ENCODE measurements around the gene ACE2.

ACE2 gene

GRCh38 chrX:15514279-15514678 lies 86.5 kb downstream of the ACE2 start:
- H3K4me3 ChIP-seq (ENCODE audit: insufficient read length, low read depth): no peak overlapping the region
- no peaks in the 10 kb centered on the region for H3K9me3 ChIP-seq (ENCODE audit: insufficient read depth, low read length)
- H3K9ac ChIP-seq (ENCODE audit: insufficient read length, low read depth): no peak overlapping the region
- DNase-seq (ENCODE audit: low read depth, low spot score): no peak
- no peak for TF ChIP-seq SUZ12 (IDR thresholded peaks at IDR 0.05; ENCODE audit: extremely low read depth, insufficient read depth, insufficient read length)
- TF ChIP-seq YY1 (IDR thresholded peaks at IDR 0.05; ENCODE audit: insufficient read depth, insufficient read length): no peak
- no peak for TF ChIP-seq ZNF274 (IDR thresholded peaks at IDR 0.05; ENCODE audit: low read depth, low read length)
- no peaks in the 10 kb centered on the region for H3K36me3 ChIP-seq (ENCODE audit: insufficient read depth, insufficient read length, low read length)
- no peaks in the 10 kb centered on the region for H3K4me1 ChIP-seq (ENCODE audit: insufficient read depth, insufficient read length)
- H3K27me3 ChIP-seq (ENCODE audit: insufficient read depth, insufficient read length): no peaks in the 10 kb centered on the region

DNA sequence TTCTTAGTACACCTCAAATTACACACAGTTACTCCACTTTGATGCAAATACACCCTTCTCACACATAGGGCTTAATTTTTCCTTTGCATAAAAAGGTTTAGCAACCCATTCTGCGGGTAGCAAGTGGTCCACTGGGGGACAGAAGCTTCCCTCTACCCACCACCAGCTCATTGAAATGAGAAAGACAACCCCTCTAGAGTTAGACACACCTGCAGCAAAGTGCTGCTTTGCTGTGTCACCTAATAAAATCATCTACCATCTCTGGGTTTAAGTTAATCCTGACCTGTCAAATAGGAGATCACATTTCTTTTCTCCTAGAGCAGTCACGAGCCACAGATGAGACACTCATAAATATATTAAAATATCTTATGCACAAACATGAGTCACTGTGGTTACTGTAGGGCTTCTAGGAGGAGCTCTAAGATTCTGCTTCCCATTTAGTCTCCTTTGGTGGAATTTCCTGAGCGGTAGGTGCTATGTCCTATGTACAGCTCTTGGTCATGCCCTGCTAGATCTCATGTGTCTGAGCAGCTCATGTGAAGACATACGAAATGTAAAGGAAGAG lies 88.3 kb downstream of the ACE2 start:
- Histone ChIP-seq H3K9ac (ENCODE audit: insufficient read length, low read depth) (no peak overlapping the region), H3K9me3 (ENCODE audit: insufficient read depth, low read length) (no peaks in the 10 kb centered on the region), H3K4me1 (ENCODE audit: insufficient read depth, insufficient read length) (no peaks in the 10 kb centered on the region), H3K36me3 (ENCODE audit: insufficient read depth, insufficient read length, low read length) (no peaks in the 10 kb centered on the region), H3K27me3 (ENCODE audit: insufficient read depth, insufficient read length) (no peaks in the 10 kb centered on the region), H3K4me3 (ENCODE audit: insufficient read length, low read depth) (no peak overlapping the region)
- TF ChIP-seq ZNF274 (IDR thresholded peaks at IDR 0.05; ENCODE audit: low read depth, low read length) (no peak), SUZ12 (IDR thresholded peaks at IDR 0.05; ENCODE audit: extremely low read depth, insufficient read depth, insufficient read length) (no peak), YY1 (IDR thresholded peaks at IDR 0.05; ENCODE audit: insufficient read depth, insufficient read length) (no peak)
- DNase-seq (ENCODE audit: low read depth, low spot score): no peak

DNA sequence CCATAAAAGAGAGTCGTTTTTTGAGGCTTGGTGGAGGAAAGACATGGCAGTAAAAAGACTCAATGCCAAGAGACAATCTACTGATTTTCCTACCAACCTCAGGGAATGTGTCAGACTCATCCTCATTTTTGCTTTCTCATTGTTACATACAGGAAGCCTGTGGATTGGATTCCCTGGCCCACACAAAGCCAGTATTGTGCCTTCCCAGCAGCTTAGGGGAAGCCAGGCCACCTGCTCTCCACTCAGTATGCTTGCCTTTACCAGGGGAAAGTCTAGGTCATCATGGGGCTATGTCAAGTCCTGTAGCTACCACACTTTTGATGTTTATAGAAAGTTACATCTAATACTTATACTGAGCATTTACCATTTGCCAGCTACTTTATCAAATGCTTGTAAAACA lies 89.2 kb downstream of the ACE2 start:
- no peak for DNase-seq (ENCODE audit: low read depth, low spot score)
- Histone ChIP-seq H3K4me1 (ENCODE audit: insufficient read depth, insufficient read length) (no peaks in the 10 kb centered on the region), H3K4me3 (ENCODE audit: insufficient read length, low read depth) (no peak overlapping the region), H3K9ac (ENCODE audit: insufficient read length, low read depth) (no peak overlapping the region), H3K36me3 (ENCODE audit: insufficient read depth, insufficient read length, low read length) (no peaks in the 10 kb centered on the region), H3K27me3 (ENCODE audit: insufficient read depth, insufficient read length) (no peaks in the 10 kb centered on the region), H3K9me3 (ENCODE audit: insufficient read depth, low read length) (no peaks in the 10 kb centered on the region)
- TF ChIP-seq ZNF274 (IDR thresholded peaks at IDR 0.05; ENCODE audit: low read depth, low read length) (no peak), SUZ12 (IDR thresholded peaks at IDR 0.05; ENCODE audit: extremely low read depth, insufficient read depth, insufficient read length) (no peak), YY1 (IDR thresholded peaks at IDR 0.05; ENCODE audit: insufficient read depth, insufficient read length) (no peak)

Measured in NT2/D1 (cell line).